ENCODE data around the gene ZC3H13.

The ZC3H13 gene

GRCh38 chr13:46038296-46038695, 14.2 kb downstream of the ZC3H13 start:
- Histone ChIP-seq H3K4ac (ENCODE audit: low read length) (no peak overlapping the region), H3K9ac (ENCODE audit: low read depth, low read length, poor library complexity) (no peak overlapping the region), H2BK12ac (ENCODE audit: low read length) (no peak overlapping the region), H3K27ac (replicated peaks; ENCODE audit: low read length) (no peak overlapping the region), H3K4me3 (ENCODE audit: low read length in 2 of 2) (no peak overlapping the region), H2BK120ac (ENCODE audit: low read depth, low read length) (no peak overlapping the region), H3K18ac (ENCODE audit: low read length) (no peak overlapping the region), H3K9me3 (replicated peaks in 1 of 2; ENCODE audit: control insufficient read depth in 2 of 2, insufficient read depth in 1 of 2, low read depth in 1 of 2, low read length in 2 of 2) (no peaks in the 10 kb centered on the region), H2AFZ (ENCODE audit: low read length) (no peak overlapping the region), H3K14ac (ENCODE audit: low read length) (no peak overlapping the region), H3K27me3 (ENCODE audit: control insufficient read depth in 3 of 3, insufficient read depth in 3 of 3, low read depth in 1 of 3, low read length in 3 of 3) (no peaks in the 10 kb centered on the region), H4K91ac (ENCODE audit: low read depth, low read length, poor library complexity) (no peak overlapping the region), H3K4me2 (ENCODE audit: insufficient read depth, low read length, poor library complexity, severe bottlenecking) (no peak overlapping the region), H4K8ac (ENCODE audit: low read depth, low read length) (no peak overlapping the region), H3K36me3 (replicated peaks in 1 of 2; ENCODE audit: control insufficient read depth in 2 of 2, insufficient read depth in 2 of 2, low read length in 2 of 2) (peaks cover 5 to 87% of the 10 kb centered on the region in 2 donors), H3K4me1 (ENCODE audit: control insufficient read depth in 2 of 2, insufficient read depth in 1 of 2, low read depth in 1 of 2, low read length in 2 of 2) (no peaks in the 10 kb centered on the region), H2BK15ac (ENCODE audit: low read length) (no peak overlapping the region), H2BK5ac (ENCODE audit: low read length) (no peak overlapping the region), H3K79me1 (ENCODE audit: low read depth, low read length) (no peaks in the 10 kb centered on the region), H3K23ac (ENCODE audit: low read depth, low read length, poor library complexity) (no peak overlapping the region), H2AK5ac (ENCODE audit: low read depth, low read length) (no peak overlapping the region)
- WGBS, 2 donors (ENCODE audit: extremely low coverage in 2 of 2, insufficient read length in 2 of 2, insufficient replicate concordance in 1 of 2): no CpG with 5 or more reads among the region's 4 CpGs
- DNase-seq (ENCODE audit: low spot score): no peak

- no peak overlapping the region for H2BK12ac ChIP-seq (ENCODE audit: low read length)
- no peak overlapping the region for H3K14ac ChIP-seq (ENCODE audit: low read length)
- no peak overlapping the region for H3K4me2 ChIP-seq (ENCODE audit: insufficient read depth, low read length, poor library complexity, severe bottlenecking)
- H2AK5ac ChIP-seq (ENCODE audit: low read depth, low read length): no peak overlapping the region
- DNase-seq (ENCODE audit: low spot score): no peak
- H3K27me3 ChIP-seq (ENCODE audit: control insufficient read depth in 3 of 3, insufficient read depth in 3 of 3, low read depth in 1 of 3, low read length in 3 of 3): peaks cover 0 to 2% (median 0%) of the 10 kb centered on the region in 3 experiments
- H3K9ac ChIP-seq (ENCODE audit: low read depth, low read length, poor library complexity): no peak overlapping the region
- no peak overlapping the region for H3K4ac ChIP-seq (ENCODE audit: low read length)
- H2BK15ac ChIP-seq (ENCODE audit: low read length): no peak overlapping the region
- H3K36me3 ChIP-seq (replicated peaks in 1 of 2; ENCODE audit: control insufficient read depth in 2 of 2, insufficient read depth in 2 of 2, low read length in 2 of 2): peaks cover 7 to 92% of the 10 kb centered on the region in 2 donors
- H3K18ac ChIP-seq (ENCODE audit: low read length): no peak overlapping the region
- H4K91ac ChIP-seq (ENCODE audit: low read depth, low read length, poor library complexity): no peak overlapping the region
- no peak overlapping the region for H3K23ac ChIP-seq (ENCODE audit: low read depth, low read length, poor library complexity)
- no peak overlapping the region for H2BK120ac ChIP-seq (ENCODE audit: low read depth, low read length)
- H4K8ac ChIP-seq (ENCODE audit: low read depth, low read length): no peak overlapping the region
- H2BK5ac ChIP-seq (ENCODE audit: low read length): no peak overlapping the region
- H3K9me3 ChIP-seq (replicated peaks in 1 of 2; ENCODE audit: control insufficient read depth in 2 of 2, insufficient read depth in 1 of 2, low read depth in 1 of 2, low read length in 2 of 2): peaks cover 2 to 24% of the 10 kb centered on the region in 2 donors
- no CpG with 5 or more reads among the region's 2 CpGs for WGBS, 2 donors (ENCODE audit: extremely low coverage in 2 of 2, insufficient read length in 2 of 2, insufficient replicate concordance in 1 of 2)
- H3K4me3 ChIP-seq (ENCODE audit: low read length in 2 of 2): no peak overlapping the region
- H2AFZ ChIP-seq (ENCODE audit: low read length): no peak overlapping the region
- no peaks in the 10 kb centered on the region for H3K4me1 ChIP-seq (ENCODE audit: control insufficient read depth in 2 of 2, insufficient read depth in 1 of 2, low read depth in 1 of 2, low read length in 2 of 2)
- no peak overlapping the region for H3K27ac ChIP-seq (replicated peaks; ENCODE audit: low read length)
- H3K79me1 ChIP-seq (ENCODE audit: low read depth, low read length): no peaks in the 10 kb centered on the region
Measured at GRCh38 chr13:46035066-46035465, 17.5 kb downstream of the ZC3H13 start.

- Histone ChIP-seq H3K36me3 (replicated peaks in 1 of 2; ENCODE audit: control insufficient read depth in 2 of 2, insufficient read depth in 2 of 2, low read length in 2 of 2) (peaks cover 2 to 83% of the 10 kb centered on the region in 2 donors), H4K8ac (ENCODE audit: low read depth, low read length) (no peak overlapping the region), H3K27me3 (ENCODE audit: control insufficient read depth in 3 of 3, insufficient read depth in 3 of 3, low read depth in 1 of 3, low read length in 3 of 3) (peaks cover 0 to 2% (median 0%) of the 10 kb centered on the region in 3 experiments), H3K9ac (ENCODE audit: low read depth, low read length, poor library complexity) (no peak overlapping the region), H3K9me3 (replicated peaks in 1 of 2; ENCODE audit: control insufficient read depth in 2 of 2, insufficient read depth in 1 of 2, low read depth in 1 of 2, low read length in 2 of 2) (peaks cover 2 to 29% of the 10 kb centered on the region in 2 donors), H3K4me3 (ENCODE audit: low read length in 2 of 2) (no peak overlapping the region), H3K4ac (ENCODE audit: low read length) (no peak overlapping the region), H3K14ac (ENCODE audit: low read length) (no peak overlapping the region), H3K23ac (ENCODE audit: low read depth, low read length, poor library complexity) (no peak overlapping the region), H3K4me2 (ENCODE audit: insufficient read depth, low read length, poor library complexity, severe bottlenecking) (no peak overlapping the region), H4K91ac (ENCODE audit: low read depth, low read length, poor library complexity) (no peak overlapping the region), H3K4me1 (ENCODE audit: control insufficient read depth in 2 of 2, insufficient read depth in 1 of 2, low read depth in 1 of 2, low read length in 2 of 2) (no peaks in the 10 kb centered on the region), H2BK15ac (ENCODE audit: low read length) (no peak overlapping the region), H3K79me1 (ENCODE audit: low read depth, low read length) (no peaks in the 10 kb centered on the region), H2AK5ac (ENCODE audit: low read depth, low read length) (no peak overlapping the region), H2BK120ac (ENCODE audit: low read depth, low read length) (no peak overlapping the region), H2AFZ (ENCODE audit: low read length) (no peak overlapping the region), H2BK12ac (ENCODE audit: low read length) (no peak overlapping the region), H2BK5ac (ENCODE audit: low read length) (no peak overlapping the region), H3K18ac (ENCODE audit: low read length) (no peak overlapping the region), H3K27ac (replicated peaks; ENCODE audit: low read length) (no peak overlapping the region)
- DNase-seq (ENCODE audit: low spot score): no peak
Measured at GRCh38 chr13:46032341-46032740, 20.2 kb downstream of the ZC3H13 start.

GRCh38 chr13:46031581-46032263, 20.8 kb downstream of the ZC3H13 start:
- Histone ChIP-seq H3K4me3 (ENCODE audit: low read length in 2 of 2) (no peak overlapping the region), H2AFZ (ENCODE audit: low read length) (no peak overlapping the region), H3K4ac (ENCODE audit: low read length) (no peak overlapping the region), H3K9me3 (replicated peaks in 1 of 2; ENCODE audit: control insufficient read depth in 2 of 2, insufficient read depth in 1 of 2, low read depth in 1 of 2, low read length in 2 of 2) (peaks cover 2 to 29% of the 10 kb centered on the region in 2 donors), H3K79me1 (ENCODE audit: low read depth, low read length) (peaks cover 3% of the 10 kb centered on the region), H2BK5ac (ENCODE audit: low read length) (no peak overlapping the region), H2BK15ac (ENCODE audit: low read length) (no peak overlapping the region), H3K14ac (ENCODE audit: low read length) (no peak overlapping the region), H3K23ac (ENCODE audit: low read depth, low read length, poor library complexity) (no peak overlapping the region), H3K4me2 (ENCODE audit: insufficient read depth, low read length, poor library complexity, severe bottlenecking) (no peak overlapping the region), H3K36me3 (replicated peaks in 1 of 2; ENCODE audit: control insufficient read depth in 2 of 2, insufficient read depth in 2 of 2, low read length in 2 of 2) (peaks cover 2 to 78% of the 10 kb centered on the region in 2 donors), H3K9ac (ENCODE audit: low read depth, low read length, poor library complexity) (no peak overlapping the region), H2BK120ac (ENCODE audit: low read depth, low read length) (no peak overlapping the region), H4K91ac (ENCODE audit: low read depth, low read length, poor library complexity) (no peak overlapping the region), H3K27ac (replicated peaks; ENCODE audit: low read length) (no peak overlapping the region), H2BK12ac (ENCODE audit: low read length) (no peak overlapping the region), H3K18ac (ENCODE audit: low read length) (no peak overlapping the region), H2AK5ac (ENCODE audit: low read depth, low read length) (no peak overlapping the region), H3K27me3 (ENCODE audit: control insufficient read depth in 3 of 3, insufficient read depth in 3 of 3, low read depth in 1 of 3, low read length in 3 of 3) (peaks cover 0 to 2% (median 0%) of the 10 kb centered on the region in 3 experiments), H3K4me1 (ENCODE audit: control insufficient read depth in 2 of 2, insufficient read depth in 1 of 2, low read depth in 1 of 2, low read length in 2 of 2) (no peaks in the 10 kb centered on the region), H4K8ac (ENCODE audit: low read depth, low read length) (no peak overlapping the region)
- WGBS, 2 donors (ENCODE audit: extremely low coverage in 2 of 2, insufficient read length in 2 of 2, insufficient replicate concordance in 1 of 2): no CpG with 5 or more reads among the region's 4 CpGs
- DNase-seq (ENCODE audit: low spot score): no peak
